HepG2 (cell line): ENCODE data around the gene THUMPD2. TPM values are rescaled to one million over a fixed set of nuclear protein-coding genes. Genes with fewer than 3 reads are reported as not detected.

Source experiments
- ATF2 ChIP-seq: sonication (generic); formaldehyde crosslinking; IDR thresholded peaks from 2 replicates; pipeline ENCODE4 v1.4.0; 2020; ENCODE audit warnings: missing genetic modification reagents
- ELF1 ChIP-seq: sonication (generic); formaldehyde crosslinking; IDR thresholded peaks from 2 replicates; pipeline ENCODE4 v1.4.0; 2020; ENCODE audit warnings: missing genetic modification reagents
- ELF4 ChIP-seq: sonication (generic); formaldehyde crosslinking; IDR thresholded peaks from 2 replicates; pipeline ENCODE4 v1.5.0; 2020; ENCODE audit warnings: missing genetic modification reagents, mild to moderate bottlenecking, moderate library complexity, borderline replicate concordance
- LCORL ChIP-seq, 2 experiments: fragments of 450-650 bp in 1 of 2; sonication (generic) in 1 of 2; formaldehyde crosslinking in 1 of 2; IDR thresholded peaks; 2 replicates each; pipeline versions ENCODE4 v1.5.0 to v1.6.1; 2017 to 2020; ENCODE audit warnings: antibody characterized with exemption in 1 of 2, missing genetic modification reagents in 1 of 2
- NR2C2 ChIP-seq: sonication (generic); formaldehyde crosslinking; IDR thresholded peaks from 2 replicates; pipeline ENCODE4 v1.4.0; 2020; ENCODE audit warnings: missing genetic modification reagents, mild to moderate bottlenecking, moderate library complexity, borderline replicate concordance
- PCBP1 ChIP-seq: fragments of 200-400 bp; formaldehyde crosslinking; IDR thresholded peaks from 2 replicates; pipeline ENCODE4 v1.6.1; 2017; ENCODE audit warnings: mild to moderate bottlenecking, low read depth, low read length, borderline replicate concordance
- SALL2 ChIP-seq: sonication (generic); formaldehyde crosslinking; IDR thresholded peaks from 2 replicates; pipeline ENCODE4 v1.8.1; 2023; ENCODE audit warnings: mild to moderate bottlenecking, missing genetic modification reagents, inconsistent platforms
- SRSF4 ChIP-seq: fragments of 200-400 bp; formaldehyde crosslinking; IDR thresholded peaks from one replicate; pipeline ENCODE4 v1.6.1; 2018; ENCODE audit warnings: mild to moderate bottlenecking, low read depth, low read length, moderate library complexity; ENCODE audit not compliant: poor library complexity, severe bottlenecking
- TBX3 ChIP-seq: fragments of 450-650 bp; IDR thresholded peaks from 2 replicates; pipeline ENCODE4 v1.6.1; 2017; ENCODE audit warnings: antibody characterized with exemption, mild to moderate bottlenecking, inconsistent platforms, borderline replicate concordance
- ZFP90 ChIP-seq: sonication (generic); formaldehyde crosslinking; IDR thresholded peaks from 2 replicates; pipeline ENCODE4 v1.8.0; 2022; ENCODE audit warnings: missing genetic modification reagents, mild to moderate bottlenecking, inconsistent platforms, borderline replicate concordance
- ZMYM2 ChIP-seq: sonication (generic); formaldehyde crosslinking; IDR thresholded peaks from 2 replicates; pipeline ENCODE4 v1.8.0; 2022; ENCODE audit warnings: mild to moderate bottlenecking, missing genetic modification reagents
- ZNF326 ChIP-seq: sonication (generic); formaldehyde crosslinking; IDR thresholded peaks from 2 replicates; pipeline ENCODE4 v1.4.0; 2020; ENCODE audit warnings: missing genetic modification reagents, borderline replicate concordance
- ZNF33B ChIP-seq: sonication (generic); formaldehyde crosslinking; IDR thresholded peaks from 2 replicates; pipeline ENCODE4 v1.5.1; 2020; ENCODE audit warnings: mild to moderate bottlenecking, missing genetic modification reagents
- ZNF44 ChIP-seq: sonication (generic); formaldehyde crosslinking; IDR thresholded peaks from 2 replicates; pipeline ENCODE4 v1.5.1; 2020; ENCODE audit warnings: mild to moderate bottlenecking, missing genetic modification reagents
- ZNF550 ChIP-seq: sonication (generic); formaldehyde crosslinking; IDR thresholded peaks from 2 replicates; pipeline ENCODE4 v1.4.0; 2020; ENCODE audit warnings: mild to moderate bottlenecking, missing genetic modification reagents, borderline replicate concordance
- ZNF557 ChIP-seq: sonication (generic); formaldehyde crosslinking; IDR thresholded peaks from 2 replicates; pipeline ENCODE4 v1.4.0; 2020; ENCODE audit warnings: missing genetic modification reagents
- ZNF713 ChIP-seq: sonication (generic); formaldehyde crosslinking; IDR thresholded peaks from 2 replicates; pipeline ENCODE4 v1.4.0; 2020; ENCODE audit warnings: mild to moderate bottlenecking, missing genetic modification reagents
- ZNF788 ChIP-seq: sonication (generic); formaldehyde crosslinking; IDR thresholded peaks from 2 replicates; pipeline ENCODE4 v1.5.0; 2020; ENCODE audit warnings: mild to moderate bottlenecking, missing genetic modification reagents, borderline replicate concordance
- polyA plus RNA-seq, 8 experiments: library from polyadenylated mRNA; depleted of rRNA in 3 of 8; stranded (reverse) in 7 of 8; unstranded in 1 of 8; fragments of >200 nt; fragmentation: Illumina TruSeq in 4 of 8; extraction: Trizol in 4 of 8; gene quantifications; 2 replicates each; pipeline versions ENCODE4 v1.2.1 to v1.2.3, GENCODE V29; 2011 to 2016; ENCODE audit warnings: low read depth in 4 of 8, missing spikeins in 1 of 8, mixed read lengths in 1 of 8; ENCODE audit not compliant: insufficient read depth in 1 of 8
- total RNA-seq, 5 experiments: library from RNA; depleted of rRNA; stranded (reverse); fragments of >200 nt; fragmentation: Illumina TruSeq; extraction: Trizol; gene quantifications; 2 replicates each; pipeline ENCODE4 v1.2.3, GENCODE V29; 2016; ENCODE audit warnings: low read depth in 1 of 5
- TF ChIP-seq, protein P1 (sequence below): sonication (generic); formaldehyde crosslinking; conservative IDR thresholded peaks from 2 replicates; pipeline ENCODE4 v1.4.0; 2020; ENCODE audit warnings: missing genetic modification reagents
- TF ChIP-seq, protein P2 (sequence below): sonication (generic); formaldehyde crosslinking; IDR thresholded peaks from 2 replicates; pipeline ENCODE4 v1.5.0; 2020; ENCODE audit warnings: missing genetic modification reagents
- TF ChIP-seq, protein P3 (sequence below): fragments of 450-650 bp; IDR thresholded peaks from 2 replicates; pipeline ENCODE4 v1.6.1; 2016
- TF ChIP-seq, protein P4 (sequence below): sonication (generic); formaldehyde crosslinking; IDR thresholded peaks from 2 replicates; pipeline ENCODE4 v1.5.0; 2020; ENCODE audit warnings: missing genetic modification reagents, mild to moderate bottlenecking, borderline replicate concordance

The THUMPD2 gene
- total and polyA plus RNA-seq, 2 of the 13 experiments (the other 11 are each of a cell fraction or from before 2014, with no cell fraction given): 11.8 to 15.6 TPM

DNA sequence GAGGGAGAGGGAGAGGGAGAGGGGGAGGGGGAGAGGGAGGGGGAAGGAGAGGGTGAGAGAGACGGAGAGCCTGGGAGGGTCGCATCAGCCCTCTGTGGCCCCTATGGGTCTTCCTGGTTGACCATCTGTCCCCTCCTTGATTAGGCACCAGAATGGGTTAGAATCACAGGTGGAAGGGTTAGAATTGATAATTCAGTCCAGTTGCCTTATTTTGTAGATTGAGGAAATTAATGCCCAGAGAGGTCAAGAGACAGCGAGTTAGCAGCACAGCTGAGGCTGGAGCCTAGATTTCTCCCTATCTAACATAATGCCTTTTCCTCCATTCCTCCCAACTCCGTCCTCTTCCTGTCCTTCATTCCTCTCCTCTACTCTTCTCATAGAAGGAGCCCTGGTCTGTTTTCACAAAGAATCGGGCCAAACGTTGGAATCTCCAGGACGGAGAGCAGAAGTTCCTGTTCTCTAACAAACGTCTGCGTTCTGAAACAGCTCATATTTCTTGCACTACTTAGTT, 338 bp upstream of the THUMPD2 start (continued):
- TF ChIP-seq SALL2 (CRISPR knock-in tag) (0 out of 2 replicates have a peak, but pooled peaks have one; percentile 11), ZNF550 (CRISPR knock-in tag) (no peak), SRSF4 (no peak), ZNF33B (CRISPR knock-in tag) (peak; percentile 5; the same call in 1 of the 2 replicates), TBX3 (no peak), ELF4 (CRISPR knock-in tag) (no peak), PCBP1 (peak; percentile 98), ZNF557 (no peak), ZMYM2 (CRISPR knock-in tag) (0 out of 2 replicates have a peak, but pooled peaks have one; percentile 3), ZNF326 (CRISPR knock-in tag) (no peak), ZNF713 (no peak), ELF1 (no peak), ZNF788 (CRISPR knock-in tag) (no peak; the same call in 1 of the 2 replicates), ATF2 (CRISPR knock-in tag) (no peak), NR2C2 (CRISPR knock-in tag) (no peak), ZFP90 (CRISPR knock-in tag) (no peak), ZNF44 (CRISPR knock-in tag) (no peak), LCORL (IDR thresholded peaks at IDR 0.05) (no peak), LCORL (CRISPR knock-in tag; IDR thresholded peaks at IDR 0.05) (no peak)
- TF ChIP-seq, protein P1, sequence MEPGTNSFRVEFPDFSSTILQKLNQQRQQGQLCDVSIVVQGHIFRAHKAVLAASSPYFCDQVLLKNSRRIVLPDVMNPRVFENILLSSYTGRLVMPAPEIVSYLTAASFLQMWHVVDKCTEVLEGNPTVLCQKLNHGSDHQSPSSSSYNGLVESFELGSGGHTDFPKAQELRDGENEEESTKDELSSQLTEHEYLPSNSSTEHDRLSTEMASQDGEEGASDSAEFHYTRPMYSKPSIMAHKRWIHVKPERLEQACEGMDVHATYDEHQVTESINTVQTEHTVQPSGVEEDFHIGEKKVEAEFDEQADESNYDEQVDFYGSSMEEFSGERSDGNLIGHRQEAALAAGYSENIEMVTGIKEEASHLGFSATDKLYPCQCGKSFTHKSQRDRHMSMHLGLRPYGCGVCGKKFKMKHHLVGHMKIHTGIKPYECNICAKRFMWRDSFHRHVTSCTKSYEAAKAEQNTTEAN (CRISPR knock-in tag): no peak
- TF ChIP-seq, protein P2, sequence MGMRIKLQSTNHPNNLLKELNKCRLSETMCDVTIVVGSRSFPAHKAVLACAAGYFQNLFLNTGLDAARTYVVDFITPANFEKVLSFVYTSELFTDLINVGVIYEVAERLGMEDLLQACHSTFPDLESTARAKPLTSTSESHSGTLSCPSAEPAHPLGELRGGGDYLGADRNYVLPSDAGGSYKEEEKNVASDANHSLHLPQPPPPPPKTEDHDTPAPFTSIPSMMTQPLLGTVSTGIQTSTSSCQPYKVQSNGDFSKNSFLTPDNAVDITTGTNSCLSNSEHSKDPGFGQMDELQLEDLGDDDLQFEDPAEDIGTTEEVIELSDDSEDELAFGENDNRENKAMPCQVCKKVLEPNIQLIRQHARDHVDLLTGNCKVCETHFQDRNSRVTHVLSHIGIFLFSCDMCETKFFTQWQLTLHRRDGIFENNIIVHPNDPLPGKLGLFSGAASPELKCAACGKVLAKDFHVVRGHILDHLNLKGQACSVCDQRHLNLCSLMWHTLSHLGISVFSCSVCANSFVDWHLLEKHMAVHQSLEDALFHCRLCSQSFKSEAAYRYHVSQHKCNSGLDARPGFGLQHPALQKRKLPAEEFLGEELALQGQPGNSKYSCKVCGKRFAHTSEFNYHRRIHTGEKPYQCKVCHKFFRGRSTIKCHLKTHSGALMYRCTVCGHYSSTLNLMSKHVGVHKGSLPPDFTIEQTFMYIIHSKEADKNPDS: no peak
- TF ChIP-seq, protein P3, sequence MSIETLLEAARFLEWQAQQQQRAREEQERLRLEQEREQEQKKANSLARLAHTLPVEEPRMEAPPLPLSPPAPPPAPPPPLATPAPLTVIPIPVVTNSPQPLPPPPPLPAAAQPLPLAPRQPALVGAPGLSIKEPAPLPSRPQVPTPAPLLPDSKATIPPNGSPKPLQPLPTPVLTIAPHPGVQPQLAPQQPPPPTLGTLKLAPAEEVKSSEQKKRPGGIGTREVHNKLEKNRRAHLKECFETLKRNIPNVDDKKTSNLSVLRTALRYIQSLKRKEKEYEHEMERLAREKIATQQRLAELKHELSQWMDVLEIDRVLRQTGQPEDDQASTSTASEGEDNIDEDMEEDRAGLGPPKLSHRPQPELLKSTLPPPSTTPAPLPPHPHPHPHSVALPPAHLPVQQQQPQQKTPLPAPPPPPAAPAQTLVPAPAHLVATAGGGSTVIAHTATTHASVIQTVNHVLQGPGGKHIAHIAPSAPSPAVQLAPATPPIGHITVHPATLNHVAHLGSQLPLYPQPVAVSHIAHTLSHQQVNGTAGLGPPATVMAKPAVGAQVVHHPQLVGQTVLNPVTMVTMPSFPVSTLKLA: no peak
- TF ChIP-seq, protein P4, sequence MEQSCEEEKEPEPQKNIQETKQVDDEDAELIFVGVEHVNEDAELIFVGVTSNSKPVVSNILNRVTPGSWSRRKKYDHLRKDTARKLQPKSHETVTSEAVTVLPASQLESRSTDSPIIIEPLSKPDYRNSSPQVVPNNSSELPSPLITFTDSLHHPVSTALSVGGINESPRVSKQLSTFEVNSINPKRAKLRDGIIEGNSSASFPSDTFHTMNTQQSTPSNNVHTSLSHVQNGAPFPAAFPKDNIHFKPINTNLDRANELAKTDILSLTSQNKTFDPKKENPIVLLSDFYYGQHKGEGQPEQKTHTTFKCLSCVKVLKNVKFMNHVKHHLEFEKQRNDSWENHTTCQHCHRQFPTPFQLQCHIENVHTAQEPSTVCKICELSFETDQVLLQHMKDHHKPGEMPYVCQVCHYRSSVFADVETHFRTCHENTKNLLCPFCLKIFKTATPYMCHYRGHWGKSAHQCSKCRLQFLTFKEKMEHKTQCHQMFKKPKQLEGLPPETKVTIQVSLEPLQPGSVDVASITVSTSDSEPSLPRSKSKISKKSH (CRISPR knock-in tag): no peak
